HepG2 (cell line): ENCODE measurements around the gene BUB1B. TPM values are rescaled to one million over a fixed set of nuclear protein-coding genes. Genes with fewer than 3 reads are reported as not detected.
A peak's percentile ranks its signal among the peaks of the same experiment; 100 is the strongest.

Experiments
- ATAC-seq: fragments of 200-7000 bp; cut with Tn5 transposase; 3 replicates; pipeline ENCODE4 v1.9.1; 2020; ENCODE audit warnings: mild to moderate bottlenecking, moderate library complexity
- BruUV-seq: library from RNA; stranded (reverse); fragments of 400-500 nt; replicated peaks from 2 replicates; lab custom pipeline; 2021; lab: Mats Ljungman, UMichigan
- CTCF ChIA-PET: fragments of 300-600 bp; formaldehyde crosslinking; extraction: SDS; loops from one replicate; lab custom pipeline; 2021; ENCODE audit warnings: low total read pairs, inconsistent platforms, low intra/inter-chr PET ratio; lab: Yijun Ruan, JAX
- POLR2A ChIA-PET: fragments of 350-600 bp; sonication (Branson Sonifier 250); formaldehyde crosslinking; loops from one replicate; lab custom pipeline; 2020; ENCODE audit warnings: antibody characterized with exemption, inconsistent platforms; lab: Yijun Ruan, JAX
- DNase-seq: peaks from one replicate; pipeline ENCODE4 v3.0.0-alpha.2; 2015; ENCODE audit warnings: low spot score
- FAIRE-seq: peaks from 3 replicates; lab custom pipeline; 2011; peaks lifted over from hg19 to GRCh38; lab: Jason Lieb, UNC
- H2AFZ ChIP-seq: one replicate; pipeline ENCODE4 v1.6.1; 2011; ENCODE audit warnings: low read length, inconsistent platforms
- H3K27ac ChIP-seq: fragments of 300-600 bp; 3 replicates; pipeline ENCODE4 v1.8.0; 2011; ENCODE audit warnings: mixed run types, mild to moderate bottlenecking, mixed read lengths, low read length, inconsistent platforms; ENCODE audit not compliant: insufficient read depth; ENCODE audit errors: extremely low read length
- H3K27me3 ChIP-seq, 2 experiments: fragments of 200-600 bp in 1 of 2; 2 replicates in 1 of 2; 3 replicates in 1 of 2; pipeline versions ENCODE4 v1.6.0 to v1.8.0; 2011; ENCODE audit warnings: low read length in 2 of 2, mild to moderate bottlenecking in 2 of 2, moderate library complexity in 2 of 2, inconsistent platforms in 1 of 2; ENCODE audit not compliant: insufficient read depth in 2 of 2, control insufficient read depth in 1 of 2
- H3K36me3 ChIP-seq, 2 experiments: fragments of 200-600 bp in 1 of 2; replicated peaks in 1 of 2; 2 replicates in 1 of 2; 3 replicates in 1 of 2; pipeline versions ENCODE4 v1.5.1 to v1.8.0; 2011; ENCODE audit warnings: low read length in 2 of 2, inconsistent platforms in 1 of 2; ENCODE audit not compliant: insufficient read depth in 2 of 2, control insufficient read depth in 1 of 2
- H3K4me1 ChIP-seq: 2 replicates; pipeline ENCODE4 v1.5.1; 2012; ENCODE audit warnings: low read length, inconsistent platforms; ENCODE audit not compliant: insufficient read depth
- H3K4me2 ChIP-seq: 2 replicates; pipeline ENCODE4 v1.6.0; 2011; ENCODE audit warnings: low read depth, low read length, inconsistent platforms
- H3K4me3 ChIP-seq, 3 experiments: fragments of 200-600 bp in 1 of 3; sonication (generic), shearing (Covaris generic) in 1 of 3; replicated peaks in 1 of 3; 2 replicates each; pipeline ENCODE4 v1.5.1; 2011 to 2016; ENCODE audit warnings: low read length in 3 of 3, inconsistent platforms in 2 of 3, low read depth in 2 of 3, mild to moderate bottlenecking in 2 of 3, control low read depth in 1 of 3, mixed read lengths in 1 of 3; ENCODE audit not compliant: insufficient read depth in 1 of 3
- H3K79me2 ChIP-seq: one replicate; pipeline ENCODE4 v1.6.1; 2011; ENCODE audit warnings: low read length, inconsistent platforms; ENCODE audit not compliant: insufficient read depth
- H3K9ac ChIP-seq: 2 replicates; pipeline ENCODE4 v1.6.0; 2011; ENCODE audit warnings: mild to moderate bottlenecking, low read depth, low read length, inconsistent platforms; ENCODE audit not compliant: insufficient read depth
- H3K9me3 ChIP-seq: 2 replicates; pipeline ENCODE4 v1.5.1; 2012; ENCODE audit warnings: mild to moderate bottlenecking, low read length
- H4K20me1 ChIP-seq: 2 replicates; pipeline ENCODE4 v1.6.0; 2011; ENCODE audit warnings: inconsistent platforms, mild to moderate bottlenecking, low read length, moderate library complexity; ENCODE audit not compliant: insufficient read depth
- ZFY ChIP-seq: sonication (generic); formaldehyde crosslinking; IDR thresholded peaks from 2 replicates; pipeline ENCODE4 v1.4.0; 2020; ENCODE audit warnings: missing genetic modification reagents
- WGBS: methylation state at CpG from one replicate; pipeline ENCODE4 v1.1.6; 2017; ENCODE audit warnings: low lambda C conversion rate; 5-methylcytosine and 5-hydroxymethylcytosine counted together
- in situ Hi-C: cut with HindIII; loops from 2 replicates; pipeline ENCODE4 v1.10.0; 2017; ENCODE audit warnings: low pct_unique_long_range_greater_than_20kb; ENCODE audit not compliant: extremely low pct_ligation_motif_present
- intact Hi-C: fragments of 100-400 bp; cut with micrococcal nuclease; formaldehyde crosslinking; loops from one replicate; pipeline ENCODE4 v1.10.0; 2022; ENCODE audit not compliant: unreplicated experiment
- polyA plus RNA-seq, 8 experiments: library from polyadenylated mRNA; depleted of rRNA in 3 of 8; stranded (reverse) in 7 of 8; unstranded in 1 of 8; fragments of >200 nt; fragmentation: Illumina TruSeq in 4 of 8; extraction: Trizol in 4 of 8; gene quantifications; 2 replicates each; pipeline versions ENCODE4 v1.2.1 to v1.2.3, GENCODE V29; 2011 to 2016; ENCODE audit warnings: low read depth in 4 of 8, missing spikeins in 1 of 8, mixed read lengths in 1 of 8; ENCODE audit not compliant: insufficient read depth in 1 of 8
- total RNA-seq, 5 experiments: library from RNA; depleted of rRNA; stranded (reverse); fragments of >200 nt; fragmentation: Illumina TruSeq; extraction: Trizol; gene quantifications; 2 replicates each; pipeline ENCODE4 v1.2.3, GENCODE V29; 2016; ENCODE audit warnings: low read depth in 1 of 5
- TF ChIP-seq, protein P1 (sequence below): sonication (generic); formaldehyde crosslinking; IDR thresholded peaks from 2 replicates; pipeline ENCODE4 v1.4.0; 2020; ENCODE audit warnings: missing genetic modification reagents
- TF ChIP-seq, protein P2 (sequence below): sonication (generic); formaldehyde crosslinking; IDR thresholded peaks from 2 replicates; pipeline ENCODE4 v1.4.0; 2020; ENCODE audit warnings: missing genetic modification reagents
- TF ChIP-seq, protein P3 (sequence below): sonication (generic); formaldehyde crosslinking; IDR thresholded peaks from 2 replicates; pipeline ENCODE4 v1.4.0; 2020; ENCODE audit warnings: mild to moderate bottlenecking, missing genetic modification reagents
- TF ChIP-seq, protein P4 (sequence below): sonication (generic); formaldehyde crosslinking; IDR thresholded peaks from 2 replicates; pipeline ENCODE4 v1.5.1; 2020; ENCODE audit warnings: mild to moderate bottlenecking, missing genetic modification reagents, moderate library complexity

The BUB1B gene
- total and polyA plus RNA-seq, 2 of the 13 experiments (the other 11 are each of a cell fraction or from before 2014, with no cell fraction given), result 26.2 to 63.5 TPM

DNA sequence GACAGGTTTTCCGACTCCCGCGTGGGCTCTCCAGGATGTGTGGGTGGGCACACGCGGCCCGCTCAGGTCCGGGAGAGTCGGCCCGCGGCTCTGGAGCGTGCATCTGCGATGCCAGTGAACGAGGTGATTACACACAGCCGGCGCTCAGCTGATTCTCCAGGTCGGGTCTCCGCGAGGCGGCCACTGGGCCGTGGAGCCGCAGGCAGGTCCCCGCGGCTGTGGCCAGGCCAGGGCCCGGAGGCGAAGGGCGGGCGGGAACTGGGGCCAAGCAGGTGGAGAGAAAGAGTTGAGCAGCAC is 91.2 kb downstream of the BUB1B start:
- peaks cover 1 to 66% of the 10 kb centered on the region in 2 experiments; a peak in 4 of 5 replicates for H3K27me3 ChIP-seq
- no peak overlapping the region for H3K9ac ChIP-seq
- H4K20me1 ChIP-seq, result no peaks in the 10 kb centered on the region
- no peaks in the 10 kb centered on the region for H3K79me2 ChIP-seq
- TF ChIP-seq, protein P1, sequence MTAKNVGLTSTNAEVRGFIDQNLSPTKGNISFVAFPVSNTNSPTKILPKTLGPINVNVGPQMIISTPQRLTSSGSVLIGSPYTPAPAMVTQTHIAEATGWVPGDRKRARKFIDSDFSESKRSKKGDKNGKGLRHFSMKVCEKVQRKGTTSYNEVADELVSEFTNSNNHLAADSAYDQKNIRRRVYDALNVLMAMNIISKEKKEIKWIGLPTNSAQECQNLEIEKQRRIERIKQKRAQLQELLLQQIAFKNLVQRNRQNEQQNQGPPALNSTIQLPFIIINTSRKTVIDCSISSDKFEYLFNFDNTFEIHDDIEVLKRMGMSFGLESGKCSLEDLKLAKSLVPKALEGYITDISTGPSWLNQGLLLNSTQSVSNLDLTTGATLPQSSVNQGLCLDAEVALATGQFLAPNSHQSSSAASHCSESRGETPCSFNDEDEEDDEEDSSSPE (CRISPR knock-in tag), result no peak
- no peak overlapping the region for H3K27ac ChIP-seq
- FAIRE-seq (no peak), DNase-seq (no peak), ATAC-seq (no peak)
- ChIA-PET CTCF (interaction anchor here (1.6 kb wide), 1 partner anchor 23 kb away, joined by 5 read pairs; no protein-coding TSS in a partner anchor), POLR2A (no interaction called here)
- H3K4me3 ChIP-seq, result no peak overlapping the region
- peaks cover 27% of the 10 kb centered on the region for H3K4me1 ChIP-seq
- WGBS, result no CpG with 5 or more reads among the region's 27 CpGs
- in situ Hi-C loops (no loop called here), intact Hi-C loops (no loop called here)
- no peaks in the 10 kb centered on the region for H3K36me3 ChIP-seq
- no TSS peak for BruUV-seq
- H3K4me2 ChIP-seq, result no peak overlapping the region
- no peak overlapping the region for H2AFZ ChIP-seq
- no peaks in the 10 kb centered on the region for H3K9me3 ChIP-seq

DNA sequence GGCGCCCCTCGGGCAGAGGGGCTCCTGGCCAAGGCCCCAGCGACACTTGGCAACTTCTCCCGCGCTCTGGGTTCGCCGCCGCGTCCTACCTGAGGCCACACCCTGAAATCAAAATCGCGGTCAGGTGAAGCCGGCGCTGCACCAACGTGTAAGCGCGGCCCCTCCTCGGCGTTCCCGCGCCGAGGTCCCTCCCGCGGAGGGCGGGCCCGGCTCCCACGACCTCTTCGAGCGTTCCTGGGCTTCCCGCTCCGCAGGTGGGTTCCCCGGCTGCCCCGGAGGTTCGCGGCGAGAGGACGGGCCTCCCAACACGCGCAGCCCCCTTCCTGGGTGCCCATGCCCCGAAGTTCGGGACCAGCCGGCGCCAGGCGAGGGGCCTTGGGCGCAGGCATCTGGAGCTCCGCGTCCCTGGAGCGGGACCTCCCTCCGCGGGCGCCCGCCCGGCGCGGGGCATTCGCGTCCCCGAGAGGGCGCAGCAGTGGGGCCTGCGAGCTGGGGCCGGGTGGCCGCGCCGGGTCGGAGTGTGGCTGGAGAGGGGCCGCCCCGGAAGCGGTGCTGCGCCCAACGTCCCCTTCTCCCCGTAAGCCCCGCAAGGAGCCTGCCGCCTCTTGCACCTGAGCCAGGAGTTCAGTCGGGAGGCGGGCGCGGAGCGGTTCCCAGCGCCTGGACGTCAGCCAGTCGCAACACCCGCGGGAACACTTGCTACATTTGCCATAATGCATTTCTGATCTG is 91.7 kb downstream of the BUB1B start:
- peaks cover 1 to 66% of the 10 kb centered on the region in 2 experiments; a peak in 4 of 5 replicates for H3K27me3 ChIP-seq
- CTCF ChIA-PET, result interaction anchor here (1.6 kb wide), 1 partner anchor 22 kb away, joined by 5 read pairs; no protein-coding TSS in a partner anchor
- 38% methylated on average over 23 of the region's 82 CpGs for WGBS
- intact Hi-C loops, result no loop called here
- ATAC-seq, result peak; percentile 63
- in situ Hi-C loops, result no loop called here
- no peak overlapping the region for H3K27ac ChIP-seq
- no TSS peak for BruUV-seq
- peaks cover 28% of the 10 kb centered on the region for H3K4me1 ChIP-seq
- H4K20me1 ChIP-seq, result no peaks in the 10 kb centered on the region
- peak overlapping the region; percentile 23 to 64 (median 42); a peak in 5 of 6 replicates for H3K4me3 ChIP-seq
- no peaks in the 10 kb centered on the region for H3K79me2 ChIP-seq
- no peaks in the 10 kb centered on the region for H3K36me3 ChIP-seq
- no peaks in the 10 kb centered on the region for H3K9me3 ChIP-seq
- no peak for FAIRE-seq
- no peak for DNase-seq
- no peak overlapping the region for H2AFZ ChIP-seq
- H3K9ac ChIP-seq, result 0 out of 2 replicates have a peak overlapping the region, but pooled peaks have one; percentile 11
- POLR2A ChIA-PET, result no interaction called here
- peak overlapping the region; percentile 63 for H3K4me2 ChIP-seq
- TF ChIP-seq, protein P2, sequence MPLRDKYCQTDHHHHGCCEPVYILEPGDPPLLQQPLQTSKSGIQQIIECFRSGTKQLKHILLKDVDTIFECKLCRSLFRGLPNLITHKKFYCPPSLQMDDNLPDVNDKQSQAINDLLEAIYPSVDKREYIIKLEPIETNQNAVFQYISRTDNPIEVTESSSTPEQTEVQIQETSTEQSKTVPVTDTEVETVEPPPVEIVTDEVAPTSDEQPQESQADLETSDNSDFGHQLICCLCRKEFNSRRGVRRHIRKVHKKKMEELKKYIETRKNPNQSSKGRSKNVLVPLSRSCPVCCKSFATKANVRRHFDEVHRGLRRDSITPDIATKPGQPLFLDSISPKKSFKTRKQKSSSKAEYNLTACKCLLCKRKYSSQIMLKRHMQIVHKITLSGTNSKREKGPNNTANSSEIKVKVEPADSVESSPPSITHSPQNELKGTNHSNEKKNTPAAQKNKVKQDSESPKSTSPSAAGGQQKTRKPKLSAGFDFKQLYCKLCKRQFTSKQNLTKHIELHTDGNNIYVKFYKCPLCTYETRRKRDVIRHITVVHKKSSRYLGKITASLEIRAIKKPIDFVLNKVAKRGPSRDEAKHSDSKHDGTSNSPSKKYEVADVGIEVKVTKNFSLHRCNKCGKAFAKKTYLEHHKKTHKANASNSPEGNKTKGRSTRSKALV, result peak; percentile 41; the same call in 1 of the 2 replicates
- TF ChIP-seq, protein P3, sequence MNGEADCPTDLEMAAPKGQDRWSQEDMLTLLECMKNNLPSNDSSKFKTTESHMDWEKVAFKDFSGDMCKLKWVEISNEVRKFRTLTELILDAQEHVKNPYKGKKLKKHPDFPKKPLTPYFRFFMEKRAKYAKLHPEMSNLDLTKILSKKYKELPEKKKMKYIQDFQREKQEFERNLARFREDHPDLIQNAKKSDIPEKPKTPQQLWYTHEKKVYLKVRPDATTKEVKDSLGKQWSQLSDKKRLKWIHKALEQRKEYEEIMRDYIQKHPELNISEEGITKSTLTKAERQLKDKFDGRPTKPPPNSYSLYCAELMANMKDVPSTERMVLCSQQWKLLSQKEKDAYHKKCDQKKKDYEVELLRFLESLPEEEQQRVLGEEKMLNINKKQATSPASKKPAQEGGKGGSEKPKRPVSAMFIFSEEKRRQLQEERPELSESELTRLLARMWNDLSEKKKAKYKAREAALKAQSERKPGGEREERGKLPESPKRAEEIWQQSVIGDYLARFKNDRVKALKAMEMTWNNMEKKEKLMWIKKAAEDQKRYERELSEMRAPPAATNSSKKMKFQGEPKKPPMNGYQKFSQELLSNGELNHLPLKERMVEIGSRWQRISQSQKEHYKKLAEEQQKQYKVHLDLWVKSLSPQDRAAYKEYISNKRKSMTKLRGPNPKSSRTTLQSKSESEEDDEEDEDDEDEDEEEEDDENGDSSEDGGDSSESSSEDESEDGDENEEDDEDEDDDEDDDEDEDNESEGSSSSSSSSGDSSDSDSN (CRISPR knock-in tag), result peak; percentile 57; the same call in 1 of the 2 replicates
- TF ChIP-seq, protein P4, sequence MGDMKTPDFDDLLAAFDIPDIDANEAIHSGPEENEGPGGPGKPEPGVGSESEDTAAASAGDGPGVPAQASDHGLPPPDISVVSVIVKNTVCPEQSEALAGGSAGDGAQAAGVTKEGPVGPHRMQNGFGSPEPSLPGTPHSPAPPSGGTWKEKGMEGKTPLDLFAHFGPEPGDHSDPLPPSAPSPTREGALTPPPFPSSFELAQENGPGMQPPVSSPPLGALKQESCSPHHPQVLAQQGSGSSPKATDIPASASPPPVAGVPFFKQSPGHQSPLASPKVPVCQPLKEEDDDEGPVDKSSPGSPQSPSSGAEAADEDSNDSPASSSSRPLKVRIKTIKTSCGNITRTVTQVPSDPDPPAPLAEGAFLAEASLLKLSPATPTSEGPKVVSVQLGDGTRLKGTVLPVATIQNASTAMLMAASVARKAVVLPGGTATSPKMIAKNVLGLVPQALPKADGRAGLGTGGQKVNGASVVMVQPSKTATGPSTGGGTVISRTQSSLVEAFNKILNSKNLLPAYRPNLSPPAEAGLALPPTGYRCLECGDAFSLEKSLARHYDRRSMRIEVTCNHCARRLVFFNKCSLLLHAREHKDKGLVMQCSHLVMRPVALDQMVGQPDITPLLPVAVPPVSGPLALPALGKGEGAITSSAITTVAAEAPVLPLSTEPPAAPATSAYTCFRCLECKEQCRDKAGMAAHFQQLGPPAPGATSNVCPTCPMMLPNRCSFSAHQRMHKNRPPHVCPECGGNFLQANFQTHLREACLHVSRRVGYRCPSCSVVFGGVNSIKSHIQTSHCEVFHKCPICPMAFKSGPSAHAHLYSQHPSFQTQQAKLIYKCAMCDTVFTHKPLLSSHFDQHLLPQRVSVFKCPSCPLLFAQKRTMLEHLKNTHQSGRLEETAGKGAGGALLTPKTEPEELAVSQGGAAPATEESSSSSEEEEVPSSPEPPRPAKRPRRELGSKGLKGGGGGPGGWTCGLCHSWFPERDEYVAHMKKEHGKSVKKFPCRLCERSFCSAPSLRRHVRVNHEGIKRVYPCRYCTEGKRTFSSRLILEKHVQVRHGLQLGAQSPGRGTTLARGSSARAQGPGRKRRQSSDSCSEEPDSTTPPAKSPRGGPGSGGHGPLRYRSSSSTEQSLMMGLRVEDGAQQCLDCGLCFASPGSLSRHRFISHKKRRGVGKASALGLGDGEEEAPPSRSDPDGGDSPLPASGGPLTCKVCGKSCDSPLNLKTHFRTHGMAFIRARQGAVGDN (CRISPR knock-in tag), result peak; percentile 36; the same call in 1 of the 2 replicates
- 0 out of 2 replicates have a peak, but pooled peaks have one; percentile 17 for TF ChIP-seq ZFY (CRISPR knock-in tag)
